Fibroblast of peridontal ligament (primary cell): ENCODE results near the gene DNAJC18.

Source experiments
- DNase-seq: peaks from one replicate; pipeline ENCODE4 v3.0.0-alpha.2; 2010; ENCODE audit errors: extremely low read depth

DNAJC18 gene

DNA sequence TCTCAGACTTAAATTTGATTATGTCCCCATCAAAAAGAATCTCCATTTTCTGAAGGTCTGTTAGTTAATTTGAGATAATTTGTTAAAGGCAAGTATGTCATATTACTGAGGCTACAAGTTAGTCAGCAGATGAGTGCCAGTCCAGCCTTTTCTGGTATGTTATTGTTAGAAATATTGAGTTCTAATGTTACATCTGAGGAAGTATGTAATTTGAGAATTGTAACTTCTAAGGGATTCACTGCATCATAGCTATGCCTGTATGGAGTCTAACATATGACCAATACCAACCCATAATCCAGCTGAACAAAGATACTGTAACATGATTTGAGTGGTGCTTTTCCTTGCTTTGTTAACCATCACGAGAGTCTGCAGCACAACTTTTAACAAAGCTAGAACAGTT, 70.1 kb downstream of the DNAJC18 start:
- peak; percentile 91 for DNase-seq

DNA sequence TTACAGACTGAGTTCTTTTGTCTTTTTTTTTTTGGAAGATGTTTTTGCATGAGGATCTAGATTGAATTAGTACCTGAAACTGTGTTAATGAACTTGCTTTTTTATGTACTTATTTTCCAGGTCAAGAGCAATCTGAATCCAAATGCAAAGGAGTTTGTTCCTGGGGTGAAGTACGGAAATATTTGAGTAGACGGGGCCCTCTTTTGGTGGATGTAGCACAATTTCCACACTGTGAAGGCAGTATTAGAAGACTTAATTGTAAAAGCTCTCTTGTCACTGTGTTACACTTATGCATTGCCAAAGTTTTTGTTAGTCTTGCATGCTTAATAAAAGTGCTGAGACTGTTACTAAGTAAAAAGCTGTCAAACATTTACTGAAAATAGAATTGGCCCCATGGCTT, 70.7 kb downstream of the DNAJC18 start:
- DNase-seq: peak; percentile 23

DNA sequence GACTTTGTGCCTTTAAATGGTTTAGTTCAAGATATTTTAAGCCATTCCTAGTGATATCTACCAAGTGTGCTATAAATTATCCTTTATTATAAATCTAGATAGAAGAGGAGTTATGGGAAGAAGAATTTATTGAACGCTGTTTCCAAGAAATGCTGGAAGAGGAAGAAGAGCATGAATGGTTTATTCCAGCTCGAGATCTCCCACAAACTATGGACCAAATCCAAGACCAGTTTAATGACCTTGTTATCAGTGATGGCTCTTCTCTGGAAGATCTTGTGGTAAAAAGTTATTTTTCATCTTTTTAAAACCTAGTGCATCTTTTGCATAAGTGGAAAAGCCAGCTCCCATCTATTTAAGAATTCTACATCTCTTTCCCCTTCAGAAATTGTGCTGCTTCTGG, 74.9 kb downstream of the DNAJC18 start:
- DNase-seq: no peak

DNA sequence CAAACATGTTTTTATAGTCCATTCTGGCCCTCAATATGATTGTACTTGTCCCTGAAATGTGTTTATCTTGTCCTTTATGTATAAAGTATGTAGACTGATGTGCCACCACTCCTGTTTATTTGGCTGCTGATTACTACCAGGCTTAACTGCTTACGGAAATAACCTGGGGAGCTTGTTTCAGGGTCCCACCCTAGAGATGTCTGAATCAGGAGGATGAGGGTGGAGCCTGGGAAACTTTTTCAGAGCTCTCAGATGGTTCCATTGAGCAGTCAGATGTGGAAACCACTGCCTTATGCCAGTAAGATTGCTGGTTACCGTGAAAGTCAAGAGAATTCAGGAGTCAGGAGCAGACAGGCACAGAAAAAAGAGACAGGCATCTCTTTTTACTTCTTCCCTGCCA, 75.4 kb downstream of the DNAJC18 start:
- no peak for DNase-seq

DNA sequence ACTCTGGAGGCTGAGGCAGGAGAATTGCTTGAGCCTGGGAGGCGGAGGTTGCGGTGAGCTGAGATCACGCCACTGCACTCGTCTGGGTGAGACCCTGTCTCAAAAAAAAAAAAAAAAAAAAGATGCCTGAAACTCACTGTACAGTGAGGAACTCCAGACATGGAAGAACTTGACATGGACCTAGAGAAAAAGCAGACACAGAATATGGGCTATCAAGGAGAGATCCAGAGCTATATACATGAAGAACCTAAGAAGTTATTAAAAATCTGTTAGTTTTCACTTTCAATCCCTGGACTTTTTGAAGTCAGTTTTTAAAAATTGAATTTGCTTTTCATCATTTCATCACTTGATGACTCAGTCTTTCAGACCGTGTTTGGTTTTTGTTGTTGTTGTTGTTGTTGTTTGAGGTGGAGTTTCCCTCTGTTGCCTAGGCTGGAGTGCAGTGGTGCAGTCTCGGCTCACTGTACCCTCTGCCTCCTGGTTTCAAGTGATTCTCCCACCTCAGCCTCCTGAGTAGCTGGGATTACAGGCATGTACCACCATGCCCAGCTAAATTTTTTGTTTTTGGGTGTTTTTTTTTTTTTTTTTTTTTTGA, 77.4 kb downstream of the DNAJC18 start:
- no peak for DNase-seq

DNA sequence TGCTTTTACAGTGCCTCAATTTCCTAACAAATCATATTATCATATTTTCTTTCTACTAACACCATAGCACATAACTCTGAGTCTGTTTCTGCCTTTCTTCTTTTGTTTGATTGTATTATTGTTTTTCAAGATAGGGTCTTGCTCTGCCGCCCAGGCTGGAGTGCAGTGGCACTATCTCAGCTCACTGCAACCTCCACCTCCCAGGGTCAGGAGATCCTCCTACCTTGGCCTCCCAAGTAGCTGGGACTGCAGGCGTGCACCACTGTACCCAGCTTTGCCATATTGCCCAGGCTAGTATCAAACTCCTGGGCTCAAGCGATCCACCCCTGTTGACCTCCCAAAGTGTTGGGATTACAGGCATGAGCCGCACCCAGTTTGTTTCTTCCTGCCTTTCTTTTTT, 78.9 kb downstream of the DNAJC18 start:
- no peak for DNase-seq
